Caco-2 (cell line): ENCODE measurements around the gene GIT2. TPM values are rescaled to one million over a fixed set of nuclear protein-coding genes. Genes with fewer than 3 reads are reported as not detected.

ENCODE experiments used
- BruUV-seq: library from RNA; stranded (reverse); fragments of 400-500 nt; replicated peaks from 2 replicates; lab custom pipeline; 2021; lab: Mats Ljungman, UMichigan
- CTCF ChIA-PET: fragments of 300-600 bp; sonication (Branson Sonifier 250); formaldehyde crosslinking; loops from one replicate; lab custom pipeline; 2022; ENCODE audit warnings: antibody characterized with exemption; lab: Charles Lee
- POLR2A ChIA-PET: fragments of 300-600 bp; sonication (Branson Sonifier 250); formaldehyde crosslinking; loops from one replicate; lab custom pipeline; 2022; ENCODE audit warnings: antibody characterized with exemption; lab: Charles Lee
- DNase-seq, 2 experiments: peaks; one replicate each; pipeline versions ENCODE4 v3.0.0 to v3.0.0-alpha.2; 2020 to 2022
- H3K27me3 ChIP-seq: replicated peaks from 2 replicates; pipeline ENCODE4 v1.6.0; 2011; ENCODE audit warnings: low read length; ENCODE audit not compliant: control insufficient read depth, insufficient read depth
- H3K36me3 ChIP-seq: 2 replicates; pipeline ENCODE4 v1.5.1; 2011; ENCODE audit warnings: low read length; ENCODE audit not compliant: control insufficient read depth, insufficient read depth
- H3K4me1 ChIP-seq: fragments of 250-450 bp; sonication (Bioruptor Pico); 2 replicates; pipeline ENCODE4 v1.5.1; 2020; ENCODE audit warnings: mild to moderate bottlenecking
- H3K4me3 ChIP-seq: 2 replicates; pipeline ENCODE4 v1.5.1; 2011; ENCODE audit warnings: low read depth, mild to moderate bottlenecking, control low read depth, low read length
- H3K9me3 ChIP-seq: fragments of 250-450 bp; sonication (Bioruptor Pico); 2 replicates; pipeline ENCODE4 v1.5.1; 2020; ENCODE audit warnings: mild to moderate bottlenecking, moderate library complexity
- H3K27ac Mint-ChIP-seq: one replicate; pipeline ENCODE4 v1.8.0; 2022; ENCODE audit warnings: mixed read lengths; ENCODE audit not compliant: unreplicated experiment
- H3K27me3 Mint-ChIP-seq: one replicate; pipeline ENCODE4 v1.8.0; 2022; ENCODE audit warnings: mixed read lengths; ENCODE audit not compliant: insufficient read depth, unreplicated experiment
- H3K36me3 Mint-ChIP-seq: one replicate; pipeline ENCODE4 v1.8.0; 2022; ENCODE audit warnings: mild to moderate bottlenecking, mixed read lengths; ENCODE audit not compliant: insufficient read depth, unreplicated experiment
- H3K4me1 Mint-ChIP-seq: one replicate; pipeline ENCODE4 v1.8.0; 2022; ENCODE audit warnings: low read depth, mixed read lengths; ENCODE audit not compliant: unreplicated experiment
- H3K4me3 Mint-ChIP-seq: one replicate; pipeline ENCODE4 v1.8.0; 2022; ENCODE audit warnings: mild to moderate bottlenecking, moderate library complexity, mixed read lengths; ENCODE audit not compliant: unreplicated experiment
- H3K9me3 Mint-ChIP-seq: one replicate; pipeline ENCODE4 v1.8.0; 2022; ENCODE audit warnings: mixed read lengths; ENCODE audit not compliant: unreplicated experiment
- CTCF ChIP-seq, 2 experiments: fragments of 200-600 bp in 1 of 2; IDR thresholded peaks; 1 replicate in 1 of 2; 2 replicates in 1 of 2; pipeline versions ENCODE4 v1.5.1 to v1.8.0; 2011 to 2022; ENCODE audit warnings: antibody characterized with exemption in 1 of 2, control low read depth in 1 of 2, inconsistent platforms in 1 of 2, low read depth in 1 of 2, low read length in 1 of 2, mild to moderate bottlenecking in 1 of 2, moderate library complexity in 1 of 2; ENCODE audit not compliant: insufficient read depth in 1 of 2, severe bottlenecking in 1 of 2, unreplicated experiment in 1 of 2
- intact Hi-C: fragments of 100-400 bp; cut with micrococcal nuclease; formaldehyde crosslinking; loops from one replicate; pipeline ENCODE4 v1.10.0; 2022; ENCODE audit not compliant: unreplicated experiment
- total RNA-seq: library from RNA; stranded (reverse); gene quantifications from 2 replicates; pipeline ENCODE4 v1.2.3, GENCODE V29; 2022

GIT2 gene
- total RNA-seq, 1 experiment from 2014 or later: 29.3 TPM

DNA sequence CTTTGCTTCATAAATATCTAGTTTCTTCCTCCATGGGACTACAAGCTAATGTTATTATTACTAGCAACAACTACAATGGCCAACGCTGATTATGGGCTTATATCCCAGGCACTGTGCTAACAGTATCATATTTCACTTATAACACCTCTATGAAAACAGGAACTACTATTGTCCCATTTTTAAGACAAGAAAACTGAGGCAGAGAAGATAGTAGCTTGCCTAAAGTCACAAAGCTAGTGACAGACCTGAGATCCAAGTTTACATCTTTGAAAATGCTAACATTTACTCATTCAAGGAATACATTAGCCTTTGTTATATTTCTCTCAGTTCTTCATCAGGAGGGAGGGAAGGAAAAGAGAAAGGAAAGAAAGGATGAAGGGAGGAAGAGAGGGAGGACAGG lies 32.8 kb downstream of the GIT2 start:
- no peaks in the 10 kb centered on the region for H3K27me3 ChIP-seq
- BruUV-seq: no TSS peak
- H3K36me3 ChIP-seq: peaks cover 2% of the 10 kb centered on the region; the same call in 1 of the 2 replicates
- intact Hi-C loops: no loop called here
- ChIA-PET CTCF (no interaction called here), POLR2A (no interaction called here)
- H3K4me1 ChIP-seq: no peaks in the 10 kb centered on the region
- H3K4me1 Mint-ChIP-seq: no peaks in the 10 kb centered on the region
- no peak overlapping the region for H3K27ac Mint-ChIP-seq
- H3K4me3 ChIP-seq: no peak overlapping the region
- H3K27me3 Mint-ChIP-seq: no peaks in the 10 kb centered on the region
- no peaks in the 10 kb centered on the region for H3K9me3 Mint-ChIP-seq
- H3K9me3 ChIP-seq: no peaks in the 10 kb centered on the region
- no peak for TF ChIP-seq CTCF (IDR thresholded peaks at IDR 0.05; ENCODE audit: insufficient read depth in 1 of 2, low read depth in 1 of 2, low read length in 1 of 2, severe bottlenecking in 1 of 2, unreplicated experiment in 1 of 2)
- no peak for DNase-seq
- H3K36me3 Mint-ChIP-seq: peaks cover 7% of the 10 kb centered on the region
- H3K4me3 Mint-ChIP-seq: no peak overlapping the region

DNA sequence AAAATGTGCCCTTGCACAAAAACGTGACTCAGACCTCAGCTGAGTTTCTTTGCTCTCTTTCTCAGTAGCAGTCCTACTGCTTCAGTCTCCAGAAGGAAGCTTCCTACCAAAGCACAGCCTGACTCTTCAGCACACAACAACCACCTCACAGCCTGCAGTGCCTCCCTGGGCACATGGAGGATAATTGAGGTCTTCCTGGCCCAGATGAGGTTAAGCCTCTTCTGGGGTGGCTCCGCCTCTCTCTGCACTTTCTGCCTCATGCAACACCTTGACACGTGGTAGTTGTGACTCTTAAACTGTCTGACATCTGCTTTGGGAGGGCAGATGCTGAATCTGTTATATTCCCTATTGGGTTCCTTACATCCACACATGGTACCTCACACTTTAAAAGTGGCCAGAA lies 33.8 kb downstream of the GIT2 start:
- Histone ChIP-seq H3K36me3 (peaks cover 2% of the 10 kb centered on the region; the same call in 1 of the 2 replicates), H3K9me3 (no peaks in the 10 kb centered on the region), H3K4me1 (no peaks in the 10 kb centered on the region), H3K27me3 (no peaks in the 10 kb centered on the region), H3K4me3 (no peak overlapping the region)
- Mint-ChIP-seq H3K4me1 (no peaks in the 10 kb centered on the region), H3K36me3 (peaks cover 7% of the 10 kb centered on the region), H3K9me3 (no peaks in the 10 kb centered on the region), H3K4me3 (no peak overlapping the region), H3K27me3 (no peaks in the 10 kb centered on the region), H3K27ac (no peak overlapping the region)
- no TSS peak for BruUV-seq
- CTCF ChIA-PET: no interaction called here
- TF ChIP-seq CTCF (IDR thresholded peaks at IDR 0.05; ENCODE audit: insufficient read depth in 1 of 2, low read depth in 1 of 2, low read length in 1 of 2, severe bottlenecking in 1 of 2, unreplicated experiment in 1 of 2): no peak
- intact Hi-C loops: no loop called here
- no peak for DNase-seq
- POLR2A ChIA-PET: no interaction called here

DNA sequence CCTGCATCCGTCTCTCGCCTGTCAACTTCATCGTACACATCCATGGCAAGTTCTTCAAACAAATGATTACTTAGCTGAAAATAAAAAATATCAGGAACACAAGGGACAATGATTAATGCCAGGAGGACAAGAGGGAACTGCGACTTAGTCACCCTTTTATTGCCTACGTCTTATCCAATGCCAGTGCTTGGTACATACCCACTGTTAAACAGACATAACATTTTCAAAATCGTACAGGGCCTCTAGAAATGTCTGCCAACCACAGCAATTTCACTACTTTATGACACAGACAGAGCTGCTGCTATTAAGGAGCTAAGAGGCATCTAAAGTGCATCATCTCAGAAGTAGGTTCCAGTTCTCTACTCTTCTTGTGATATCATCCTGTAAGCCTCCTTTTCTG lies 34.6 kb downstream of the GIT2 start:
- no peak for TF ChIP-seq CTCF (IDR thresholded peaks at IDR 0.05; ENCODE audit: insufficient read depth in 1 of 2, low read depth in 1 of 2, low read length in 1 of 2, severe bottlenecking in 1 of 2, unreplicated experiment in 1 of 2)
- H3K4me3 Mint-ChIP-seq: no peak overlapping the region
- H3K9me3 Mint-ChIP-seq: no peaks in the 10 kb centered on the region
- no TSS peak for BruUV-seq
- H3K27me3 ChIP-seq: no peaks in the 10 kb centered on the region
- H3K4me1 Mint-ChIP-seq: no peaks in the 10 kb centered on the region
- peaks cover 7% of the 10 kb centered on the region for H3K36me3 Mint-ChIP-seq
- ChIA-PET CTCF (no interaction called here), POLR2A (no interaction called here)
- no peaks in the 10 kb centered on the region for H3K27me3 Mint-ChIP-seq
- H3K27ac Mint-ChIP-seq: no peak overlapping the region
- intact Hi-C loops: no loop called here
- H3K4me3 ChIP-seq: no peak overlapping the region
- H3K9me3 ChIP-seq: no peaks in the 10 kb centered on the region
- H3K36me3 ChIP-seq: peaks cover 2% of the 10 kb centered on the region; the same call in 1 of the 2 replicates
- no peaks in the 10 kb centered on the region for H3K4me1 ChIP-seq
- no peak for DNase-seq
